Heart right ventricle (tissue), 16 donors: ENCODE measurements around the gene RAD51B. TPM values are rescaled to one million over a fixed set of nuclear protein-coding genes. Genes with fewer than 3 reads are reported as not detected.

Source experiments
- ATAC-seq, 8 donors: fragments of 200-7000 bp; cut with Tn5 transposase; one replicate each; pipeline ENCODE4 v1.9.1; 2020; ENCODE audit warnings: mild to moderate bottlenecking in 8 of 8, moderate library complexity in 8 of 8, moderate number of reproducible peaks in 1 of 8
- DNase-seq, 2 donors: peaks; one replicate each; pipeline ENCODE4 v3.0.0-alpha.2; 2020
- H3K27ac ChIP-seq, 10 donors: fragments of 200-600 bp; sonication (generic) in 2 of 10; one replicate each; pipeline versions ENCODE4 v1.5.0 to v1.8.0; 2020 to 2022; ENCODE audit warnings: mild to moderate bottlenecking in 3 of 10
- H3K27me3 ChIP-seq, 7 donors: fragments of 200-600 bp; one replicate each; pipeline ENCODE4 v1.8.0; 2021 to 2022; ENCODE audit warnings: mild to moderate bottlenecking in 2 of 7
- H3K36me3 ChIP-seq, 9 donors: fragments of 200-600 bp; sonication (generic) in 1 of 9; one replicate each; pipeline versions ENCODE4 v1.5.0 to v1.8.0; 2020 to 2022; ENCODE audit warnings: mild to moderate bottlenecking in 2 of 9
- H3K4me1 ChIP-seq, 9 donors: fragments of 200-600 bp; sonication (generic) in 1 of 9; one replicate each; pipeline versions ENCODE4 v1.5.0 to v1.8.0; 2020 to 2022; ENCODE audit warnings: mild to moderate bottlenecking in 4 of 9
- H3K4me3 ChIP-seq, 10 donors: fragments of 200-600 bp; sonication (generic) in 2 of 10; one replicate each; pipeline versions ENCODE4 v1.5.0 to v1.8.0; 2020 to 2022; ENCODE audit warnings: mild to moderate bottlenecking in 7 of 10, moderate library complexity in 2 of 10
- H3K9me3 ChIP-seq, 11 donors: fragments of 200-600 bp in 10 of 11; sonication (generic) in 2 of 11; one replicate each; pipeline versions ENCODE4 v1.5.0 to v1.8.0; 2013 to 2022; ENCODE audit warnings: mild to moderate bottlenecking in 2 of 11, control low read depth in 1 of 11, moderate library complexity in 1 of 11
- WGBS, 2 donors: extraction: QIAGEN DNeasy Blood & Tissue Kit; methylation state at CpG; one replicate each; pipeline ENCODE4 v1.1.7; 2013; ENCODE audit warnings: inconsistent platforms in 1 of 2; 5-methylcytosine and 5-hydroxymethylcytosine counted together
- intact Hi-C, 10 donors: fragments of 100-400 bp; cut with DNase I; formaldehyde crosslinking; loops; one replicate each; pipeline versions ENCODE4 v1.11.1 to v1.14.2; 2022
- polyA plus RNA-seq, 2 donors: library from polyadenylated mRNA; stranded (reverse); fragments of 200-250 nt; gene quantifications; one replicate each; pipeline ENCODE4 v1.2.3, GENCODE V29; 2013
- total RNA-seq, 10 donors: library from RNA; stranded (reverse); fragmentation: NEBNext Ultra II Directional in 3 of 10; extraction: Animal tissue kit (Norgen Biotek cat#: 25700) in 3 of 10; gene quantifications; one replicate each; pipeline versions ENCODE4 v1.2.1 to v1.2.4, GENCODE V29; 2021 to 2023
- TF ChIP-seq, protein P1 (sequence below), 9 donors: fragments of 200-600 bp; sonication (generic) in 2 of 9; IDR thresholded peaks; one replicate each; pipeline versions ENCODE4 v1.5.0 to v1.8.0; 2021 to 2022; ENCODE audit warnings: antibody characterized with exemption in 9 of 9, mild to moderate bottlenecking in 5 of 9, moderate library complexity in 1 of 9
- donor health status: Arrhythmogenic right ventricular cardiomyopathy.
- donor health status: ischemic (EF 13 %, LVEDD 7.1; RV severe dilation, severe dysfunction).
- donor health status: healthy with polysubstance abuse.
- donor health status: DM: no; HTN: yes; CAD: no.
- donor health status: DM: no; HTN: no; CAD: no.
- donor health status: ischemic (EF 25% LVEDD 6.9; RV normal size, moderate dysfunction).
- donor health status: ischemic (EF 25% LVEDD 5.7; RV mildly dilated, moderate dysfunction).
- donor health status: healthy.
- donor health status: DM: yes; HTN: yes; CAD: no.
- donor health status: Ischemic cardiomyopathy.
- donor health status: ischemic (EF 35%, LVEDD 5.7; RV mildly dilated, moderate dysfunction).
- donor health status: nonischemic (EF 11% LVEDD 7.7; RV severe dilation, severe dysfunction).
- donor health status: DM: yes; HTN: yes; CAD: no.
- donor health status: PGD.
- donor health status: ischemic (EF 29% LVEDD 5.4; RV normal size, mild dysfunction).
- donor health status: nonischemic (EF 23%, LVEDD 6.1; RV moderate dilation, normal function).

The RAD51B gene
- total and polyA plus RNA-seq, 12 donors: 0.88 to 8.6 (median 3.5) TPM

DNA sequence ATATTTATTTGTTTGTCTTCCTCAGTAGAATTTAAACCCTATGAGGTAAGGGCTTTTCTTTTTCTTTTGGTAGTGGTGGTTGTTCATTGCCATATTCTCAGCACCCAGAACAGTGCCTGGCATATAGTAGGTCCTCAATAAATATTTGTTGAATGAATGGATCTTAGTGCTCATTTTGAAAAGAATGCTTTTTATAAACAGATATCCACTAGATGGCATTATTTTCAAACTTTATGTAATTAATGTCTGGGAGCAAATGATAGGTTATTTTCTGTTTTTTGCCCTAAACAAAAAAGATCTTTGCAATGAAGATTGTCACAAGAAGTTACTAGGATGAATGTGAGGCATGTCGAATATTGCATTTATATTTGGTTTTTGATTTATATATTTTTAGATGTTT, 64.1 kb downstream of the RAD51B start:
- no peaks in the 10 kb centered on the region for H3K9me3 ChIP-seq
- DNase-seq (no peak), ATAC-seq (no peak)
- peaks cover 0 to 19% (median 7%) of the 10 kb centered on the region in 9 donors for H3K4me1 ChIP-seq
- intact Hi-C loops: loop anchor here in 3 of 10 donors (5.0 kb wide), 3 partner anchors 934 to 959 kb away; no protein-coding TSS in a partner anchor
- H3K27ac ChIP-seq: peak overlapping the region in 2 of 10 donors; percentile 4 to 24
- WGBS, 2 donors: 71 to 78% methylated on average over 1 of the region's 1 CpG
- TF ChIP-seq, protein P1, sequence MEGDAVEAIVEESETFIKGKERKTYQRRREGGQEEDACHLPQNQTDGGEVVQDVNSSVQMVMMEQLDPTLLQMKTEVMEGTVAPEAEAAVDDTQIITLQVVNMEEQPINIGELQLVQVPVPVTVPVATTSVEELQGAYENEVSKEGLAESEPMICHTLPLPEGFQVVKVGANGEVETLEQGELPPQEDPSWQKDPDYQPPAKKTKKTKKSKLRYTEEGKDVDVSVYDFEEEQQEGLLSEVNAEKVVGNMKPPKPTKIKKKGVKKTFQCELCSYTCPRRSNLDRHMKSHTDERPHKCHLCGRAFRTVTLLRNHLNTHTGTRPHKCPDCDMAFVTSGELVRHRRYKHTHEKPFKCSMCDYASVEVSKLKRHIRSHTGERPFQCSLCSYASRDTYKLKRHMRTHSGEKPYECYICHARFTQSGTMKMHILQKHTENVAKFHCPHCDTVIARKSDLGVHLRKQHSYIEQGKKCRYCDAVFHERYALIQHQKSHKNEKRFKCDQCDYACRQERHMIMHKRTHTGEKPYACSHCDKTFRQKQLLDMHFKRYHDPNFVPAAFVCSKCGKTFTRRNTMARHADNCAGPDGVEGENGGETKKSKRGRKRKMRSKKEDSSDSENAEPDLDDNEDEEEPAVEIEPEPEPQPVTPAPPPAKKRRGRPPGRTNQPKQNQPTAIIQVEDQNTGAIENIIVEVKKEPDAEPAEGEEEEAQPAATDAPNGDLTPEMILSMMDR (IDR thresholded peaks at IDR 0.05): peak in 7 of 9 donors; percentile 19 to 57 (median 45)
- peaks cover 0 to 5% (median 0%) of the 10 kb centered on the region in 9 donors for H3K36me3 ChIP-seq
- H3K27me3 ChIP-seq: no peaks in the 10 kb centered on the region
- no peak overlapping the region for H3K4me3 ChIP-seq

DNA sequence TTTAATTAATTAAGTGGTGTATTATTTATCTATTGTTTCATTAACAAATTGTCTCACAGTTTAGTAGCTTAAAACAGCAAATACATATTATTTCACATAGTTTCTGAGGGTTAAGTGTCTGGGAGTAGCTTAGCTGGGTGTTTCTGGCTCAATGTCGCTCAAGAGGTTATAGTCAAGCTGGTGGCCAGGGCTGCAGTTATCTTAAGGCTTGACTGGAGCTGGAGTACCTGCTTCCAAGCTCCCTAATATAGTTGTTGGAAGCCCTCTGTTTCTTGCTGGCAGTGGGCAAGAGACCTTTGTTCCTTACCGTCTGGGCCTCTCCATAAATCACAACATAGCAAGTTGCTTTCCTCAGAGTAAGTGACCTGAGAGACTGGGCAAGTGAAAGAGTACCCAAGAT, 66.6 kb downstream of the RAD51B start:
- H3K4me1 ChIP-seq: peaks cover 0 to 19% (median 7%) of the 10 kb centered on the region in 9 donors
- TF ChIP-seq, protein P1 (IDR thresholded peaks at IDR 0.05): no peak
- no peak overlapping the region for H3K27ac ChIP-seq
- DNase-seq (no peak), ATAC-seq (no peak)
- H3K4me3 ChIP-seq: no peak overlapping the region
- no peaks in the 10 kb centered on the region for H3K9me3 ChIP-seq
- H3K36me3 ChIP-seq: peaks cover 0 to 5% (median 0%) of the 10 kb centered on the region in 9 donors
- 82 to 88% methylated on average over 2 of the region's 2 CpGs for WGBS, 2 donors
- no peaks in the 10 kb centered on the region for H3K27me3 ChIP-seq
- intact Hi-C loops: loop anchor here in 2 of 10 donors (5.0 kb wide), 2 partner anchors 936 to 956 kb away; no protein-coding TSS in a partner anchor

DNA sequence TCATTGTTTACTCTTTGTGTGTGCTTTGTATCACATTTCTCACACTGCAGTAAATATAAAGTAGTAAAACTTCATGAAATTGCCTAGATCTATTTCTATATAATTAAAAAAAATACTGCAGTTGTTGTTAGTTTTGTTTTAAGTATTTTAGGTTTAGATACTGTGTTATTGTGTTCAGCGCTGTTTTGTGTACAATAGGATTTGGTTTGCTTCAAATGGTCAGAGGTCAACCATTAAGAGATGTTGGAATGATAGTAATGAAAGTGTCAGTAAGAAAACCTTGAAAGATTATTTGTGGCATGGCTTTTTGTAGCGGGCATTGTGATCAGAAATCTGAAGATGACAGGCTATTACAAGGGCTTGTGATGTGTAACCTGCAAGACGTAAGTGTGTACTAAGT, 67.9 kb downstream of the RAD51B start:
- Histone ChIP-seq H3K4me3 (no peak overlapping the region), H3K9me3 (no peaks in the 10 kb centered on the region), H3K4me1 (peaks cover 0 to 19% (median 7%) of the 10 kb centered on the region in 9 donors), H3K27me3 (no peaks in the 10 kb centered on the region), H3K27ac (no peak overlapping the region), H3K36me3 (peaks cover 0 to 5% (median 0%) of the 10 kb centered on the region in 9 donors)
- DNase-seq (no peak), ATAC-seq (no peak)
- intact Hi-C loops: loop anchor here in 2 of 10 donors (5.0 kb wide), 2 partner anchors 935 to 955 kb away; no protein-coding TSS in a partner anchor
- TF ChIP-seq, protein P1 (IDR thresholded peaks at IDR 0.05): no peak
- 81 to 88% methylated on average over 3 of the region's 3 CpGs for WGBS, 2 donors

DNA sequence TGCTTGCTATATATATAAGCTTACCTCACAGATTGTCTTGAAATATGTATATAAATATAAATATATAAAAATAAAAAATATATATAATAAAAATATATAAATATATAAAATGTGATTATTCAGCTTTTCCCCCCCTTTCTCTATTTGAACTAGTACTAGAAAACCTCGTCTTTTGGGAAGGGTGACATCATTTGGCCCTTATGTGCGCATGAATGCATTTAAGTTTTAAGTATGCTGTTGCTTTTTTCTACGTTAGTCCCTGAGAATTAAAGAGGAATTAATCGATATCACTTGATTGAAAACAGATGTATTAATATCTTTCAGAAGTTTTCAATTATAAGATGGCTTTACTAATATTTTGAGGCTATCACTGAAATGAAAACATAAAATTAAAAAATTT, 69.9 kb downstream of the RAD51B start:
- peaks cover 0 to 5% (median 0%) of the 10 kb centered on the region in 9 donors for H3K36me3 ChIP-seq
- TF ChIP-seq, protein P1 (IDR thresholded peaks at IDR 0.05): no peak
- H3K27ac ChIP-seq: no peak overlapping the region
- no peak overlapping the region for H3K4me3 ChIP-seq
- intact Hi-C loops: loop anchor here in 2 of 10 donors (5.0 kb wide), 2 partner anchors 933 to 953 kb away; no protein-coding TSS in a partner anchor
- no peaks in the 10 kb centered on the region for H3K27me3 ChIP-seq
- WGBS, 2 donors: 89 to 91% methylated on average over 4 of the region's 4 CpGs
- DNase-seq (no peak), ATAC-seq (no peak)
- no peaks in the 10 kb centered on the region for H3K9me3 ChIP-seq
- H3K4me1 ChIP-seq: peaks cover 0 to 6% (median 1%) of the 10 kb centered on the region in 9 donors
